RWPE2 (cell line): ENCODE measurements around the gene EPS8L2.
A peak's percentile ranks its signal among the peaks of the same experiment; 100 is the strongest.

ENCODE experiments used
- ATAC-seq: fragments of 200-7000 bp; cut with Tn5 transposase; 3 replicates; pipeline ENCODE4 v1.9.1; 2021; ENCODE audit warnings: low read depth
- DNase-seq: peaks from one replicate; pipeline ENCODE4 v3.0.0-alpha.2; 2020; ENCODE audit warnings: low spot score
- H3K27ac ChIP-seq: fragments of 450-650 bp; 2 replicates; pipeline ENCODE4 v1.5.1; 2017; ENCODE audit warnings: mild to moderate bottlenecking; ENCODE audit not compliant: poor library complexity, severe bottlenecking
- H3K27me3 ChIP-seq: fragments of 250-450 bp; sonication (Bioruptor Pico); 2 replicates; pipeline ENCODE4 v1.5.1; 2021; ENCODE audit warnings: mild to moderate bottlenecking, moderate library complexity; ENCODE audit not compliant: insufficient read depth, poor library complexity, severe bottlenecking
- H3K36me3 ChIP-seq: fragments of 250-450 bp; sonication (Bioruptor Pico); 2 replicates; pipeline ENCODE4 v1.5.1; 2020; ENCODE audit warnings: low read depth, mild to moderate bottlenecking, moderate library complexity
- H3K4me1 ChIP-seq: fragments of 250-450 bp; sonication (Bioruptor Pico); 2 replicates; pipeline ENCODE4 v1.5.1; 2021; ENCODE audit warnings: mild to moderate bottlenecking, moderate library complexity; ENCODE audit not compliant: insufficient read depth, poor library complexity, severe bottlenecking
- H3K4me3 ChIP-seq: fragments of 250-450 bp; sonication (Bioruptor Pico); 2 replicates; pipeline ENCODE4 v1.5.1; 2021; ENCODE audit warnings: mild to moderate bottlenecking, moderate library complexity; ENCODE audit not compliant: severe bottlenecking
- H3K9me3 ChIP-seq: fragments of 250-450 bp; sonication (Bioruptor Pico); 2 replicates; pipeline ENCODE4 v1.5.1; 2021; ENCODE audit warnings: mild to moderate bottlenecking, moderate library complexity; ENCODE audit not compliant: severe bottlenecking
- CTCF ChIP-seq: fragments of 450-650 bp; IDR thresholded peaks from one replicate; pipeline ENCODE4 v1.5.1; 2017; ENCODE audit warnings: mild to moderate bottlenecking, moderate library complexity; ENCODE audit not compliant: poor library complexity, severe bottlenecking

The EPS8L2 gene

DNA sequence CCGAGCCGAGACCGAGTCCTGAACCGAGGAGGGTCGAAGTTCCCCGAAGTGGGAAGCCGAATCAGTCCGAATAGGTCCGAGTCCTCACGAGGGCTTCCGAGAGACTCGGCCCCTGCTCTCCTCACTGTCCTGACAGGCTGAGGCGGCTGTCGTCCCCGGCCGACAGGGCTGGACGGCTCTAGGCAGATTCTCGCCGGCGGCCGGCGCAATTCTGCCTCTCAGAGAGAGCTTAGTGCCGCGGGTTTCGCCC is 10.8 kb upstream of the EPS8L2 start:
- Histone ChIP-seq H3K4me3 (peak overlapping the region; percentile 55), H3K27me3 (no peaks in the 10 kb centered on the region), H3K4me1 (peaks cover 32% of the 10 kb centered on the region), H3K27ac (peak overlapping the region; percentile 92), H3K36me3 (no peaks in the 10 kb centered on the region; the same call in 1 of the 2 replicates), H3K9me3 (no peaks in the 10 kb centered on the region)
- no peak for ATAC-seq
- no peak for TF ChIP-seq CTCF
- no peak for DNase-seq

DNA sequence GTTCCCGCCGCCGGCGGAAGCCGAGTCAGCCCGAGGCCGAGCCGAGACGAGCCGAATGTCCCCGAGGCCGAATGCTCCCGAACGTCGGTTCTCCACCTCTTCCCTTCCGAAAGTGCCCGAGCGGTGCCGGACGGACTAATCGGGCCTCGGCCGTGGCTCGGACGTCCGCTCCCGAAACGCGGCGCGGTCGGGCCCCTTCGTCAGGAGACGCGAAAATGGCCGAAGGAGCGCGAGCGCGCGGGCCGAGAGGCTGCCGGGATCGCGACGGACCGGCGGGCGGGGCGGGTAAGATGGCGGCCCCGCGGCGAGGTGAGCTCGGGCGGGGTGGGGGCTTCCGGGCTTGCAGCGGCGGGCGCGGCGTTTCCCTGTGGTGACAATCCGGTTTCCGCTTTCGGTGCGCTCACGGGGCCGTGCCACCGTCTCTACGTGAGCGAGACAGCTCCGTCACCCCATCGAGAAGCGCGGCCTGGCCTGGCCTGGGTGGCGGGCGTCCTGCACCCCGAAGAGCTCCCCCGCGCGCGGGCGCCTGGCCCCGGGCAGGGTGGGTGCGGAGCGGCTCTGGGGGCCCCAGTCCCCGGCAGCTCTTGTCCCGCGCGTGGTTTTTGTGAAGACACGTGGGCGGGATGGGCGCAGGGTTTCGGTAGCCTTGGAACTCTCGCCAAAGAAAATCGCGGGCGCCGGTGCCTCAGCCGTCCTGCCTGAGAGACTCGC is 10.3 kb upstream of the EPS8L2 start, which contains the start of gene TMEM80:
TMEM80 (plus strand) TSS at position 279 of the 711 bp plus-strand sequence; CDS start at position 291, 12 bp downstream.
- DNase-seq (peak; percentile 99), ATAC-seq (peak; percentile 74)
- Histone ChIP-seq H3K4me1 (peaks cover 32% of the 10 kb centered on the region), H3K9me3 (no peaks in the 10 kb centered on the region), H3K27me3 (no peaks in the 10 kb centered on the region), H3K4me3 (peak within 1 kb of the TSS; percentile 55), H3K36me3 (no peaks in the 10 kb centered on the region; the same call in 1 of the 2 replicates), H3K27ac (peak within 1 kb of the TSS; percentile 92)
- TF ChIP-seq CTCF: no peak

DNA sequence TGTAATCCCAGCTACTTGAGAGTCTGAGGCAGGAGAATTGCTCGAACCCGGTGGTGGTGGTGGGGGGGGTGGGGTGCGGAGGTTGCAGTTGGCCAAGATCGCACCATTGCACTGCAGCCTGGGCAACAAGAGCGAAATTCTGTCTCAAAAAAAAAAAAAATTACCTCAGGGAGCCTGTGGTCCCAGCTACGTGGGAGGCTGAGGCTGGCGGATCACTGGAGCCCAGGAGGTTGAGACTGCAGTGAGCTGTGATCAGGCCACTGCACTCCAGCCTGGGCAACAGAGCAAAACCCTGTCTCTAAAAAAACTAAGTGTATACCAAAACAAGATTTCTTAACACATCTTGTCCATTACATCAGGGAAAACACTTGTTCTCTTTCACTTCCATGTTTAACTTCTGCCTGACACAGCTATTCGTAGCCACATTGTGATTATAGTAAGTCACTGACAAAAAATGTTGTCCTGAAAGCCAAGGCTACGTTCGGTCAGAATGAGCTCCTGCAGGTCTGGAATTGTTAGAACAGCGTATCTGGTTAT is 9.0 kb upstream of the EPS8L2 start:
- no peak for DNase-seq
- peaks cover 32% of the 10 kb centered on the region for H3K4me1 ChIP-seq
- TF ChIP-seq CTCF: no peak
- peak overlapping the region; percentile 92 for H3K27ac ChIP-seq
- H3K4me3 ChIP-seq: no peak overlapping the region
- no peaks in the 10 kb centered on the region for H3K27me3 ChIP-seq
- peaks cover 5% of the 10 kb centered on the region; the same call in 1 of the 2 replicates for H3K36me3 ChIP-seq
- peak; percentile 14 for ATAC-seq
- H3K9me3 ChIP-seq: no peaks in the 10 kb centered on the region

- H3K9me3 ChIP-seq: no peaks in the 10 kb centered on the region
- peaks cover 7% of the 10 kb centered on the region; the same call in 1 of the 2 replicates for H3K36me3 ChIP-seq
- DNase-seq (no peak), ATAC-seq (0 out of 3 replicates have a peak, but pooled peaks have one; percentile 3)
- TF ChIP-seq CTCF: no peak
- peaks cover 36% of the 10 kb centered on the region for H3K4me1 ChIP-seq
- H3K27ac ChIP-seq: peak overlapping the region; percentile 92
- H3K27me3 ChIP-seq: no peaks in the 10 kb centered on the region
- H3K4me3 ChIP-seq: no peak overlapping the region
These were observed 8.2 kb upstream of the EPS8L2 start for GRCh38 chr11:697811-698311.
